Gastrocnemius medialis (tissue), 4 donors: ENCODE results near the gene ZPLD1.

Source experiments
- CTCF ChIP-seq, 5 experiments: fragments of 450-650 bp in 3 of 5; fragments of 200-600 bp in 2 of 5; sonication (generic) in 2 of 5; IDR thresholded peaks in 4 of 5; conservative IDR thresholded peaks in 1 of 5; 1 replicate in 4 of 5; 2 replicates in 1 of 5; pipeline ENCODE4 v1.5.1; 2016 to 2019; ENCODE audit warnings: antibody characterized with exemption in 5 of 5, mild to moderate bottlenecking in 3 of 5, moderate library complexity in 3 of 5
- POLR2A ChIP-seq, 2 donors: fragments of 450-650 bp; IDR thresholded peaks; one replicate each; pipeline ENCODE4 v1.6.1; 2017; ENCODE audit warnings: antibody characterized with exemption in 2 of 2, mild to moderate bottlenecking in 2 of 2, moderate library complexity in 2 of 2

GRCh38 chr3:102480139-102480538 lies 45.3 kb downstream of the ZPLD1 start:
- TF ChIP-seq CTCF (IDR thresholded peaks at IDR 0.05 in 4 of 5, conservative IDR thresholded peaks at IDR 0.05 in 1 of 5) (no peak), POLR2A (IDR thresholded peaks at IDR 0.05) (no peak)
